Neural progenitor cell (in vitro differentiated cells): ENCODE data around the gene TENT4A. TPM values are rescaled to one million over a fixed set of nuclear protein-coding genes. Genes with fewer than 3 reads are reported as not detected.

Experiments
- DNase-seq: peaks from one replicate; pipeline ENCODE4 v3.0.0-alpha.2; 2016; ENCODE audit warnings: low spot score
- H2AFZ ChIP-seq: fragments of 200-600 bp; sonication (generic); replicated peaks from 2 replicates; pipeline ENCODE4 v1.6.1; 2016; ENCODE audit warnings: antibody characterized with exemption
- H3F3A ChIP-seq: fragments of 200-600 bp; sonication (generic); 2 replicates; pipeline ENCODE4 v1.6.1; 2016; ENCODE audit warnings: antibody characterized with exemption, low read depth
- H3K27ac ChIP-seq: fragments of 200-600 bp; sonication (generic); 2 replicates; pipeline ENCODE4 v1.5.1; 2016; ENCODE audit warnings: mild to moderate bottlenecking
- H3K27me3 ChIP-seq: fragments of 200-600 bp; sonication (generic); 2 replicates; pipeline ENCODE4 v1.6.1; 2016; ENCODE audit warnings: mild to moderate bottlenecking, moderate library complexity
- H3K36me3 ChIP-seq: fragments of 200-600 bp; sonication (generic); 2 replicates; pipeline ENCODE4 v1.5.1; 2016
- H3K4me1 ChIP-seq: fragments of 200-600 bp; sonication (generic); 2 replicates; pipeline ENCODE4 v1.6.1; 2016; ENCODE audit warnings: mixed run types
- H3K4me2 ChIP-seq: fragments of 200-600 bp; sonication (generic); 2 replicates; pipeline ENCODE4 v1.6.1; 2016
- H3K4me3 ChIP-seq: fragments of 200-600 bp; sonication (generic); 2 replicates; pipeline ENCODE4 v1.5.1; 2016
- H3K79me2 ChIP-seq: fragments of 200-600 bp; sonication (generic); 2 replicates; pipeline ENCODE4 v1.6.1; 2016; ENCODE audit warnings: low read depth
- H3K9ac ChIP-seq: fragments of 200-600 bp; sonication (generic); 2 replicates; pipeline ENCODE4 v1.6.1; 2016
- H3K9me3 ChIP-seq: fragments of 200-600 bp; sonication (generic); 2 replicates; pipeline ENCODE4 v1.5.1; 2016; ENCODE audit warnings: low read depth
- H4K20me1 ChIP-seq: fragments of 200-600 bp; sonication (generic); 2 replicates; pipeline ENCODE4 v1.6.1; 2016; ENCODE audit warnings: low read depth
- H3K27ac Mint-ChIP-seq: 3 replicates; pipeline ENCODE4 v1.8.0; 2021; ENCODE audit warnings: mixed read lengths
- H3K27me3 Mint-ChIP-seq: 2 replicates; pipeline ENCODE4 v1.8.0; 2022; ENCODE audit warnings: low read depth, mild to moderate bottlenecking, inconsistent platforms, moderate library complexity, mixed read lengths; ENCODE audit not compliant: insufficient read depth
- H3K36me3 Mint-ChIP-seq: 3 replicates; pipeline ENCODE4 v1.8.0; 2021; ENCODE audit warnings: mixed read lengths
- H3K4me1 Mint-ChIP-seq: 3 replicates; pipeline ENCODE4 v1.8.0; 2021; ENCODE audit warnings: mixed read lengths
- H3K4me3 Mint-ChIP-seq: 3 replicates; pipeline ENCODE4 v1.8.0; 2021; ENCODE audit warnings: mild to moderate bottlenecking, moderate library complexity, mixed read lengths
- H3K9me3 Mint-ChIP-seq: 3 replicates; pipeline ENCODE4 v1.8.0; 2020; ENCODE audit warnings: mixed read lengths
- CTCF ChIP-seq: fragments of 200-600 bp; sonication (generic); IDR thresholded peaks from 2 replicates; pipeline ENCODE4 v1.5.1; 2017; ENCODE audit warnings: antibody characterized with exemption, mild to moderate bottlenecking
- EZH2 ChIP-seq: fragments of 200-600 bp; sonication (generic); IDR thresholded peaks from 2 replicates; pipeline ENCODE4 v1.6.1; 2017; ENCODE audit warnings: antibody characterized with exemption, mild to moderate bottlenecking, moderate library complexity
- EZH2phosphoT487 ChIP-seq: fragments of 200-600 bp; sonication (generic); IDR thresholded peaks from 2 replicates; pipeline ENCODE4 v1.6.1; 2017; ENCODE audit warnings: antibody characterized with exemption
- total RNA-seq: library from RNA; depleted of rRNA; stranded (reverse); fragments of >200 nt; gene quantifications from 2 replicates; pipeline ENCODE4 v1.2.3, GENCODE V29; 2015; ENCODE audit warnings: low replicate concordance

TENT4A gene
- total RNA-seq, 1 donor from 2014 or later, result 20.9 TPM

GRCh38 chr5:6757414-6757969 lies 44.3 kb downstream of the TENT4A start:
- no peaks in the 10 kb centered on the region for H3K4me1 Mint-ChIP-seq
- Histone ChIP-seq H3K27ac (no peak overlapping the region), H3K36me3 (no peaks in the 10 kb centered on the region), H3K9me3 (no peaks in the 10 kb centered on the region), H3K79me2 (no peaks in the 10 kb centered on the region), H3K4me3 (no peak overlapping the region), H3K9ac (no peak overlapping the region), H3K4me1 (no peaks in the 10 kb centered on the region), H3F3A (no peaks in the 10 kb centered on the region), H3K27me3 (no peaks in the 10 kb centered on the region), H3K4me2 (no peak overlapping the region), H4K20me1 (no peaks in the 10 kb centered on the region), H2AFZ (no peak overlapping the region)
- TF ChIP-seq EZH2, result no peak
- TF ChIP-seq EZH2phosphoT487, result no peak
- no peak for TF ChIP-seq CTCF
- H3K9me3 Mint-ChIP-seq, result no peaks in the 10 kb centered on the region
- H3K36me3 Mint-ChIP-seq, result peaks cover 44% of the 10 kb centered on the region
- peaks cover 4% of the 10 kb centered on the region for H3K27me3 Mint-ChIP-seq
- no peak for DNase-seq
- H3K27ac Mint-ChIP-seq, result no peak overlapping the region
- H3K4me3 Mint-ChIP-seq, result no peak overlapping the region

GRCh38 chr5:6758236-6758635 lies 45.0 kb downstream of the TENT4A start:
- H3K79me2 ChIP-seq, result no peaks in the 10 kb centered on the region
- no peak overlapping the region for H3K9ac ChIP-seq
- DNase-seq, result no peak
- H3K27me3 Mint-ChIP-seq, result peaks cover 4% of the 10 kb centered on the region
- no peak overlapping the region for H3K4me3 Mint-ChIP-seq
- H3K4me1 Mint-ChIP-seq, result no peaks in the 10 kb centered on the region
- H3K36me3 Mint-ChIP-seq, result peaks cover 39% of the 10 kb centered on the region
- no peaks in the 10 kb centered on the region for H3F3A ChIP-seq
- no peak overlapping the region for H3K27ac ChIP-seq
- no peaks in the 10 kb centered on the region for H3K36me3 ChIP-seq
- no peaks in the 10 kb centered on the region for H4K20me1 ChIP-seq
- H3K27me3 ChIP-seq, result no peaks in the 10 kb centered on the region
- H2AFZ ChIP-seq, result no peak overlapping the region
- no peaks in the 10 kb centered on the region for H3K9me3 ChIP-seq
- no peaks in the 10 kb centered on the region for H3K4me1 ChIP-seq
- no peak overlapping the region for H3K4me3 ChIP-seq
- H3K27ac Mint-ChIP-seq, result no peak overlapping the region
- no peak for TF ChIP-seq EZH2phosphoT487
- no peak for TF ChIP-seq CTCF
- no peak for TF ChIP-seq EZH2
- H3K9me3 Mint-ChIP-seq, result no peaks in the 10 kb centered on the region
- no peak overlapping the region for H3K4me2 ChIP-seq

GRCh38 chr5:6758706-6759105 lies 45.5 kb downstream of the TENT4A start:
- no peaks in the 10 kb centered on the region for H4K20me1 ChIP-seq
- Mint-ChIP-seq H3K27ac (no peak overlapping the region), H3K9me3 (no peaks in the 10 kb centered on the region), H3K4me1 (no peaks in the 10 kb centered on the region), H3K27me3 (peaks cover 4% of the 10 kb centered on the region), H3K36me3 (peaks cover 35% of the 10 kb centered on the region), H3K4me3 (no peak overlapping the region)
- H3K36me3 ChIP-seq, result no peaks in the 10 kb centered on the region
- no peaks in the 10 kb centered on the region for H3K9me3 ChIP-seq
- no peak overlapping the region for H3K4me3 ChIP-seq
- TF ChIP-seq EZH2, result no peak
- TF ChIP-seq CTCF, result no peak
- no peak for TF ChIP-seq EZH2phosphoT487
- H3K27ac ChIP-seq, result no peak overlapping the region
- no peak overlapping the region for H2AFZ ChIP-seq
- no peak overlapping the region for H3K4me2 ChIP-seq
- H3F3A ChIP-seq, result no peaks in the 10 kb centered on the region
- no peaks in the 10 kb centered on the region for H3K79me2 ChIP-seq
- H3K9ac ChIP-seq, result no peak overlapping the region
- H3K27me3 ChIP-seq, result no peaks in the 10 kb centered on the region
- no peaks in the 10 kb centered on the region for H3K4me1 ChIP-seq
- DNase-seq, result no peak
